GM21367 (cell line): Measurements from ENCODE around the gene VCPKMT.
"Not testable (repeated sequence)": the region's sequence is repeated elsewhere in the genome, so short reads cannot be mapped to it uniquely, and the experiment has no call there.

ENCODE experiments used
- ATAC-seq: cut with Tn5 transposase; IDR thresholded peaks from one replicate; pipeline ENCODE4 v1.9.1; 2021; ENCODE audit not compliant: unreplicated experiment

Gene VCPKMT

GRCh38 chr14:50092006-50092555, 24.3 kb downstream of the VCPKMT start:
- no peak for ATAC-seq

- no peak for ATAC-seq
Measured at GRCh38 chr14:50091240-50091913, 25.0 kb downstream of the VCPKMT start.

- ATAC-seq = no peak
Measured at GRCh38 chr14:50089208-50089607, 27.2 kb downstream of the VCPKMT start.

- ATAC-seq = no peak
Measured at GRCh38 chr14:50088731-50089130, 27.6 kb downstream of the VCPKMT start.

DNA sequence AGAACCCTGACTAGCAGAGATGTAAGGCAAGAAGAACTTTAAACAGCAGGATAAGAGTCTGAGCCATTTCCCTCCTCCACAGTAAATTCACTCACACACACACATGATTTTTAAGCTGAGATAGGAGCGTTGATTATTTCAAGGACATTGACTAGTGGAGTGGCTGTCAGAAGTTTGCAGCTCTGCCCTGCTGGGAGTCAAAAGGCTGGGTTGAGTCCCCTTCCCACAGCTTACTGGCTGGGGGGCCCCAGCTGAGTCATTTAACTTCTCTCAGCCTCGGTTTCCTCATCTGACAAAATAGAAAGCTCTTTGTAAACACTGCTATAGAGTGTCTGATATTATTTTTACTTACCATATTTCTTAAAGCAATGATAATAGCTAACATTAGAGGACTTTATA, 28.3 kb downstream of the VCPKMT start:
- no peak for ATAC-seq

GRCh38 chr14:50087341-50088116, 28.8 kb downstream of the VCPKMT start:
- ATAC-seq = no peak

- no peak for ATAC-seq
Measured at GRCh38 chr14:50086321-50086711, 30.1 kb downstream of the VCPKMT start.

DNA sequence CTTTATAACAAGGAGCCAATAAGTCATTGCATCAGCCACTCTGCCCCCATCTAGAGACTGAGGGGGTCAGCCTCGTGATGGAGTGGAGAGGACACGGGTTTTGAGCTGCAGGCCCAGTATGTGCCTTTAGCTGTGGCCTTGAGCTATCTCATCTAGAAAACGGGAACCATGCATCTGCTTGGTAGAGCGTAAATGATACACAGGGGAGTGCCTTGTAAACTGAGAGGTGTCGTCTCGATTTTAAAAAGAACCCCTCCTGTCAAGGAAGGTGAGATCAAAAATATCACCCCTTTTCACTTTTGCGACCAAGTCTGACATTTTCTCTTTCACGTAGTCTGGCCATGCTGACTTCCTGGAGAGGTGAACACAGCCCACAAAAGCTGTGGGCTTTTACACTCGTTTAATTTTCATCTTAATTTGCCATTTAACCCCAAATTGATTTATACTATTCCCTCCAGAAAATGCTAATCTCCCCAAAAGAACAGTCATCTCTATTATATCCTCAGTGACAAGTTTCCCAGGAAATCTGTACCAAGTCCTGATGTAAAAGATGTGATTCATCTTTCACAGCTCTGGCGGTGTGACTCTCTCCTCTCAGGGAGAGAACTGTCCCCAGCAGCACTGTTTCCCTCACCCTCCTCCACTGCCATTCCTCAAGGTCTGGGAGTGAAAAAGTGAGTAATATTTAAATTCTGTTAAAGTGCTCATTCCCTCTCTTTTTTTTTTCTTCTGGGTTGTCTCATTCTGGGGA, 30.6 kb downstream of the VCPKMT start:
- peak; percentile 56 for ATAC-seq

DNA sequence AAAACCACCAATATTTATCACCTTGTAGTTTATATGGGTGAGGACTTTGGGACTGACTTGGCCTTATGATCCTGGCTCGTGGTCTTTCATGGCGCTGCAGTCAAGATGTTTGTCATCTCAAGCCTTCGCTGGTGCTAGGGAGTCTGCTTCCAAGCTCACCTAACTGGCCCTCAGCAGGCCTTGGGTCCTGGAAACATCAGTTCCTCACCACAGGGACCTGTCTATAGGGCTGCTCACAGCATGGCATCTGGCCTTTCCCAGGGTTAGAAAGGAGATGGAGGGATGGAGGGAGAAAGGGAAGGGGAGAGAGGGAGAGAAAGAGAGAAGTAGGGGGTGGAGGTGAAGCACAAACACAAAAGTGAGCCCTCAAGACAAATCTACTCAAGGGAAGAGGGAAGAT, 31.7 kb downstream of the VCPKMT start:
- ATAC-seq = no peak

DNA sequence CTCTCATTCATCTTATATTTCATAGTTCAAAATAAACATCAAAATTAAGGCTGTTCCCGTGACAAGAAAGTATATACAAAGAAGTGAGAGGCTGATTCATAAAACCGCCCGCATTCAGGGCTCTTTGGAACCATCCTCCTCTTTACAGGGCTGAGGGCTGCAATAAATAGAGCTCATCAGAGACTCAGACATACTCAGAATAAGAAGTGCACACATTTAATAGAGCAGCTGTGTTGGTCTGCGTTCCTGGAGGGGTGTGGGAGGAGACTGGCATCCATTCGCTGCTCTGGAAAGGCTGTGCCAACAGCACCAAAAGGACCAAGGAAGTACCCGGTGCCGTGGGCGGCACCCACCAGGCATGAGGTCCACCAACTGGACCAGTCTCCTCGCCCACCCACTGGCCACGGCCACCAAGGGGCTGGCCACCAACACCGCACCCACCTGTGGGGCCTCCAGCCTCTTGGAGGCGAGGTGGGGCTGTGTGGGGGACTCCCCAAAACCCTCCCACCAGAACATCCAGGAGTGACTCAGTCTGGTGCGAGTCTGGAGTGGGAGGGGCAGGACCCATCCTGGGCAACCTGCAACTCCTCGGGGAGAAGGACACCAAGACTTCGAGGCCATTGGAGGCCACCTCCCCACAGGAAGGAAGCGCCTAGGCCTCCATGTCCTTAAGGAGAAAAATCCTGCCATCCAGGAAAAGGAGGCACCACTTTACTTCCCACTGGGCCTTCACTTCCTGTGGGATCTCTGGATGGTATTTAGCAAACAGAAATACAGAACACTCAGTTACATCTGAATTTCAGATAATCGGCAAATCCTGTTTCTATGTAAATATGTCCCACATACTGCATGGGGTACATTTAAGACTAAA, 32.7 kb downstream of the VCPKMT start:
- ATAC-seq = peak; percentile 14

DNA sequence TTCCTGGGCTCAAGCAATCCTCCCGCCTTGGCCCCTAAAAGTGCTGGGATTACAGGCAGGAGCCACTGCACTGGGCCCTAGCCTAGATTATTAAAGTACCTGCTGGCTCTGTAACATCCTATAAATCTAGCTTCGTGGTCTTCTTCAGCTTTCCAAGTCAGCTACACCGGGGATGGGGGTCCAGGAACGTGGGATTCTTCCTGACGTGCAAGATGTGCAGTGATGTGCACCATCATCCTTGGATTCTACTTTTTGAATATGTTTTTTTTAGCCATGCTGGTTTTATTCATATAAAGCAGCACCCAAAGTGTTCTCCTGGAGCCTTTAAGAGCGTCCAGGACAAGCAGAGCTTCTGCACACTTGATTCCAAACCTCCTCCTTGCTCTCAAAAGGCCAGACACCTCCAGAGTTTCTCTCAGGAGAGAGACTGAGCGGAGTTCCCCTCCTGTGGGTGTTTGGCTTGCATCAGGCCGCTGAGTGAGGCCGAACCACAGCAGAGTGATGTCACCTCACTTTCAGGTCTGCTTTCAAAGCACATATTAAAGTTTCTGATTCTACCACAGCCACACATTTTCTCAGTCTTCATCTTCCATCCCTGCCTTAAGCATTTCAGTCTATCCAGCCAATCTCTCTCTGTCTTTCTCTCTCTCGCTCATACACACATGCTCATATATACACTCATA, 33.4 kb downstream of the VCPKMT start:
- ATAC-seq = peak; percentile 65

GRCh38 chr14:50082308-50082742, 34.0 kb downstream of the VCPKMT start:
- no peak for ATAC-seq

GRCh38 chr14:50079103-50079502, 37.3 kb downstream of the VCPKMT start:
- ATAC-seq = not testable (repeated sequence)

GRCh38 chr14:50073663-50074062, 42.7 kb downstream of the VCPKMT start:
- not testable (repeated sequence) for ATAC-seq

- no peak for ATAC-seq
Measured at GRCh38 chr14:50072395-50072794, 44.0 kb downstream of the VCPKMT start.

DNA sequence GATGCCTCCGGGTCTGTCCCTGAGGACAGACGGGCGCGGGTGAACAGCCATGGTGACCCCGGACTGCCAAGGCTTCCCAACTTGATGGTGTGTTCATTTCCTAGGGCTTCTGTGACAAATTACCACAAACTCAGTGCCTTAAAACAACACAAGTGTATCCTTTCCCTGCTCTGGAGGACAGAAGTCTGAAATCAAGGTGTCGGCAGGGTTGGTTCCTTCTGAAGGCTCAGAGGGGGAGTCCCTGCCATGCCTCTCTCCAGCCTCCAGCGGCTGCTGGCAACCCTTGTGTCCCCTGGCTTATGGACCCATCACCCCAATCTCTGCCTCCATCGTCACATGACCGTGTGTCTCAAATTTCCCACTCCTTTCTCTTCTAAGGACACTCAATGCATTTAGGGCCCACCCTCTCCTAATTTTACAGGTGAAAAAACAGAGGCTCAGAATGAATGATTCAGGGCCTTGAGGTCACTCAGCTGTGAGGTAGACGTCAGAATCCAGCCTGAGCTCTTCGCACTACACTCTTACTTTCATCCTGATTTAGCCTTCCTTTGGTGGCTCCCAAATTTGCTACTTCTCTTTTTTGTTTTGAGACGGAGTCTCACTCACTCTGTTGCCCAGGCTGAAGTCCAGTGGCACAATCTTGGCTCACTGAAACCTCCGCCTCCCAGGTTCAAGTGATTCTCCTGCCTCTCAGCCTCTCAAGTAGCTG, 45.4 kb downstream of the VCPKMT start:
- no peak for ATAC-seq

- no peak for ATAC-seq
Measured at GRCh38 chr14:50070230-50070629, 46.1 kb downstream of the VCPKMT start.

GRCh38 chr14:50069325-50069724, 47.0 kb downstream of the VCPKMT start:
- no peak for ATAC-seq

GRCh38 chr14:50068496-50068895, 47.9 kb downstream of the VCPKMT start:
- no peak for ATAC-seq
